HL-60 (cell line): ENCODE measurements around the gene HSP90B1.

ENCODE experiments used
- DNase-seq, 2 experiments: peaks; one replicate each; pipeline ENCODE4 v3.0.0-alpha.2; 2010 to 2020; ENCODE audit warnings: low read depth in 1 of 2, low spot score in 1 of 2
- H3K27ac ChIP-seq: fragments of 250-450 bp; sonication (Bioruptor Pico); replicated peaks from 2 replicates; pipeline ENCODE4 v1.5.1; 2020; ENCODE audit warnings: mild to moderate bottlenecking, moderate library complexity
- H3K27me3 ChIP-seq: fragments of 250-450 bp; sonication (Bioruptor Pico); 2 replicates; pipeline ENCODE4 v1.5.1; 2021; ENCODE audit warnings: mild to moderate bottlenecking, moderate library complexity; ENCODE audit not compliant: insufficient read depth, poor library complexity, severe bottlenecking
- H3K4me3 ChIP-seq: replicated peaks from 2 replicates; pipeline ENCODE4 v1.5.1; 2011; ENCODE audit warnings: mild to moderate bottlenecking, control low read depth, low read length; ENCODE audit not compliant: insufficient read depth
- GABPA ChIP-seq: IDR thresholded peaks from 2 replicates; pipeline ENCODE4 v1.6.1; 2012; ENCODE audit warnings: low read depth
- POLR2AphosphoS5 ChIP-seq: IDR thresholded peaks from 2 replicates; pipeline ENCODE4 v1.6.1; 2012; ENCODE audit warnings: low read depth
- SPI1 ChIP-seq: IDR thresholded peaks from 2 replicates; pipeline ENCODE4 v1.6.1; 2012; ENCODE audit warnings: low read depth, mild to moderate bottlenecking, borderline replicate concordance
- TF ChIP-seq, protein P1 (sequence below): IDR thresholded peaks from one replicate; pipeline ENCODE4 v1.5.1; 2011; ENCODE audit warnings: low read length, control low read depth, inconsistent platforms; ENCODE audit not compliant: insufficient read depth
- TF ChIP-seq, protein P2 (sequence below): IDR thresholded peaks from 2 replicates; pipeline ENCODE4 v1.6.1; 2012; ENCODE audit warnings: low read depth; ENCODE audit not compliant: insufficient replicate concordance

HSP90B1 gene

DNA sequence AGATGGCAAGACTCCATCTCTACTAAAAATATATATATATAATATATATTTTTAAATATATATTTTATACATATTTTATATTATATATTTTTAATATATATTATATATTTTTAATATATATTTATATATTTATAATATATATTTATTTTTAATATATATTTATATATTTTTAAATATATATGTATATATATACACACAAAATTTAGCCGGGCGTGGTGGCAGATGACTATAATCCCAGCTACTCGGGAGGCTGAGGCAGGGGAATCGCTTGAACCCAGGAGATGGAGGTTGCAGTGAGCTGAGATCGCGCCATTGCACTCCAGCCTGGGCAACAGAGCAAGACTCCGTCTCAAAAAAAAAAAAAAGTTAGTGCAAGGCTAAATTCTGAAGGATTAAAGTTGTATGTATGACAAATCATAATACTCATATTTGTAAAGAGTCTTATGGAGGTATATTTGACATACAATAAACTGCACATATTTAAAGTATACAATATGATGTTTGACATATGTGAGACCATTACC lies 27.7 kb downstream of the HSP90B1 start:
- Histone ChIP-seq H3K4me3 (no peak overlapping the region; the same call in 1 of the 2 replicates), H3K27ac (peak overlapping the region; percentile 83; the same call in 1 of the 2 replicates), H3K27me3 (no peaks in the 10 kb centered on the region)
- TF ChIP-seq GABPA (no peak), POLR2AphosphoS5 (no peak), SPI1 (no peak)
- TF ChIP-seq, protein P1, sequence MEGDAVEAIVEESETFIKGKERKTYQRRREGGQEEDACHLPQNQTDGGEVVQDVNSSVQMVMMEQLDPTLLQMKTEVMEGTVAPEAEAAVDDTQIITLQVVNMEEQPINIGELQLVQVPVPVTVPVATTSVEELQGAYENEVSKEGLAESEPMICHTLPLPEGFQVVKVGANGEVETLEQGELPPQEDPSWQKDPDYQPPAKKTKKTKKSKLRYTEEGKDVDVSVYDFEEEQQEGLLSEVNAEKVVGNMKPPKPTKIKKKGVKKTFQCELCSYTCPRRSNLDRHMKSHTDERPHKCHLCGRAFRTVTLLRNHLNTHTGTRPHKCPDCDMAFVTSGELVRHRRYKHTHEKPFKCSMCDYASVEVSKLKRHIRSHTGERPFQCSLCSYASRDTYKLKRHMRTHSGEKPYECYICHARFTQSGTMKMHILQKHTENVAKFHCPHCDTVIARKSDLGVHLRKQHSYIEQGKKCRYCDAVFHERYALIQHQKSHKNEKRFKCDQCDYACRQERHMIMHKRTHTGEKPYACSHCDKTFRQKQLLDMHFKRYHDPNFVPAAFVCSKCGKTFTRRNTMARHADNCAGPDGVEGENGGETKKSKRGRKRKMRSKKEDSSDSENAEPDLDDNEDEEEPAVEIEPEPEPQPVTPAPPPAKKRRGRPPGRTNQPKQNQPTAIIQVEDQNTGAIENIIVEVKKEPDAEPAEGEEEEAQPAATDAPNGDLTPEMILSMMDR, result no peak
- TF ChIP-seq, protein P2, sequence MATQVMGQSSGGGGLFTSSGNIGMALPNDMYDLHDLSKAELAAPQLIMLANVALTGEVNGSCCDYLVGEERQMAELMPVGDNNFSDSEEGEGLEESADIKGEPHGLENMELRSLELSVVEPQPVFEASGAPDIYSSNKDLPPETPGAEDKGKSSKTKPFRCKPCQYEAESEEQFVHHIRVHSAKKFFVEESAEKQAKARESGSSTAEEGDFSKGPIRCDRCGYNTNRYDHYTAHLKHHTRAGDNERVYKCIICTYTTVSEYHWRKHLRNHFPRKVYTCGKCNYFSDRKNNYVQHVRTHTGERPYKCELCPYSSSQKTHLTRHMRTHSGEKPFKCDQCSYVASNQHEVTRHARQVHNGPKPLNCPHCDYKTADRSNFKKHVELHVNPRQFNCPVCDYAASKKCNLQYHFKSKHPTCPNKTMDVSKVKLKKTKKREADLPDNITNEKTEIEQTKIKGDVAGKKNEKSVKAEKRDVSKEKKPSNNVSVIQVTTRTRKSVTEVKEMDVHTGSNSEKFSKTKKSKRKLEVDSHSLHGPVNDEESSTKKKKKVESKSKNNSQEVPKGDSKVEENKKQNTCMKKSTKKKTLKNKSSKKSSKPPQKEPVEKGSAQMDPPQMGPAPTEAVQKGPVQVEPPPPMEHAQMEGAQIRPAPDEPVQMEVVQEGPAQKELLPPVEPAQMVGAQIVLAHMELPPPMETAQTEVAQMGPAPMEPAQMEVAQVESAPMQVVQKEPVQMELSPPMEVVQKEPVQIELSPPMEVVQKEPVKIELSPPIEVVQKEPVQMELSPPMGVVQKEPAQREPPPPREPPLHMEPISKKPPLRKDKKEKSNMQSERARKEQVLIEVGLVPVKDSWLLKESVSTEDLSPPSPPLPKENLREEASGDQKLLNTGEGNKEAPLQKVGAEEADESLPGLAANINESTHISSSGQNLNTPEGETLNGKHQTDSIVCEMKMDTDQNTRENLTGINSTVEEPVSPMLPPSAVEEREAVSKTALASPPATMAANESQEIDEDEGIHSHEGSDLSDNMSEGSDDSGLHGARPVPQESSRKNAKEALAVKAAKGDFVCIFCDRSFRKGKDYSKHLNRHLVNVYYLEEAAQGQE, result no peak
- no peak for DNase-seq

DNA sequence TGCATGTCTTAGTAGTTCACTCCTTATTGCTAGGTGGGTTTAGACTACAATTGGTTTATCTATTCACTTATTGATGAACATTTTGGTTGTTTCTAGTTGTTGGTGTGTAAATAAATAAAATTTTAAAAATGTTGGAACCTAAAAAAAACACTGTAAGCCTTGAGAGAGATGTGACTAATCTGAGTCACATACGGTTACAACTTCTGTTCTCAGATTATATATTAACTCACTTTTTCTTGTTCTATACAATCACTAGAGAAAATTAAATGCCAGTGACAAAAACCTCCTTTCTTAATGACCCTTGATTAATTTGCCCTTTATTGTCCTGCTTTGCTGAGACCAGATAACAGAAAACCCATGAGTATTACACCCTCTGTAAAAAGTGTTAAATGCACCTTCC lies 28.4 kb downstream of the HSP90B1 start:
- TF ChIP-seq POLR2AphosphoS5 (no peak), GABPA (no peak), SPI1 (no peak)
- TF ChIP-seq, protein P2, result no peak
- TF ChIP-seq, protein P1, result no peak
- H3K27ac ChIP-seq, result no peak overlapping the region
- no peaks in the 10 kb centered on the region for H3K27me3 ChIP-seq
- no peak overlapping the region for H3K4me3 ChIP-seq
- DNase-seq, result no peak

DNA sequence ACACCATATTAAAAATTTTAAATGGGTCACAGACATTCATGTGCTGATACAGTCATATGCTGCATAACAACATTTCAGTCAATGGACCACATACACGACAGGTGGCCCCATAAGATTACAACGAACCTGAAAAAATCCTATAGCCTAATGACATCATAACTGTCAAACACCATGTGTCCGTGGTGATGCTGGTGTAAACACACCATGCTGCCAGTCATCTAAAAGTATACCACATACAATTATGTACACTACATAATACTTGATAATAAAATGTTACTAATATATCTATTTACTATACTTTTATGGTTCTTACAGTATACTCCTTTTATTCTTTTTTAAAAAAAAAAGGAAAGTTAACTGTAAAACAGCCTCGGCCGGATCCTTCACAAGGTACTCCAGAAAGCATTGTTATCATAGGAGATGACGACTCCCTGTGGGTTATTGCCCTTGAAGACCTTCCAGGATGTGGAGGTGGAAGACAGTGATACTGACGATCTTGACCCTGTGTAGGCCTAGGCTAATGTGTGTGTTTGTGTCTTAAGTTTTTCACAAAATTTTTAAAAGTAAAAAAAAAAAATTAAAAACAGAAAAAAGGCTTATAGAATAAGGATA lies 30.5 kb downstream of the HSP90B1 start:
- Histone ChIP-seq H3K27ac (no peak overlapping the region), H3K27me3 (no peaks in the 10 kb centered on the region), H3K4me3 (no peak overlapping the region)
- TF ChIP-seq, protein P2, result no peak
- TF ChIP-seq SPI1 (no peak), GABPA (no peak), POLR2AphosphoS5 (no peak)
- TF ChIP-seq, protein P1, result no peak
- no peak for DNase-seq
